Measurements from ENCODE around the gene ONECUT2. TPM values are rescaled to one million over a fixed set of nuclear protein-coding genes. Genes with fewer than 3 reads are reported as not detected.

The ONECUT2 gene
- total and polyA plus RNA-seq, 4 donors = 1.8 to 5.7 (median 4.6) TPM

DNA sequence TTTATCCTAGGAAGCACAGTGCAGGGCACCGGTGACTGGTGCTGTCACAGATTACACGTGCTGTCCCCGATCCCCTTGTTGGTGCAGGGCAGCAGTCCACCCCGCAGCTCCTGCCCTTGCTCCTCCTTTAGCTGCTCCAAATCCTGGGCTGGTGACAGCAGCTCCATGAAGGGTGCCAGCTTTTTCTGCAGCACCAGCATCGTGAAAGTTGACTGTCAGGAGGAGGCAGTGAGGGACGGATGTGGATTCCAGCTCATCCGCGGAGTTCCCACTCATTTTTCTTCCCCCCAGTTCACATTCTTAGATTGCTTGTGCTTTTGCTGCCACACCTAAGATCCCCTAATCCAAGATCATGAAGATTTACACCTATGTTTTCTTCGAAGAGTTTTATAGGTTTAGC lies 67.5 kb downstream of the ONECUT2 start:
- WGBS = 80% methylated on average over 9 of the region's 9 CpGs
- Histone ChIP-seq H3K36me3 (ENCODE audit: control insufficient read depth in 4 of 4, insufficient read depth in 3 of 4, low read depth in 1 of 4, low read length in 3 of 4) (peaks cover 0 to 1% (median 0%) of the 10 kb centered on the region in 4 donors), H3K27me3 (ENCODE audit: control insufficient read depth in 4 of 4, insufficient read depth in 4 of 4, low read length in 3 of 4) (no peaks in the 10 kb centered on the region), H3K4me1 (ENCODE audit: control insufficient read depth in 4 of 4, insufficient read depth in 4 of 4, low read length in 3 of 4) (no peaks in the 10 kb centered on the region), H3K27ac (ENCODE audit: low read depth in 1 of 2, low read length in 2 of 2) (no peak overlapping the region), H3K9me3 (ENCODE audit: control insufficient read depth in 4 of 4, low read length in 3 of 4) (no peaks in the 10 kb centered on the region), H3K4me3 (ENCODE audit: low read depth in 1 of 3, low read length in 3 of 3) (no peak overlapping the region), H3K9ac (ENCODE audit: low read depth in 1 of 2, low read length in 2 of 2) (no peak overlapping the region)
- no peak for DNase-seq (ENCODE audit: low spot score)
- TF ChIP-seq EGR1 (IDR thresholded peaks at IDR 0.05; ENCODE audit: low read depth in 2 of 2) (no peak), TAF1 (conservative IDR thresholded peaks at IDR 0.05) (no peak), RXRA (IDR thresholded peaks at IDR 0.05) (no peak), HNF4G (IDR thresholded peaks at IDR 0.05) (no peak), GABPA (IDR thresholded peaks at IDR 0.05 in 1 of 2, conservative IDR thresholded peaks at IDR 0.05 in 1 of 2) (no peak), HNF4A (conservative IDR thresholded peaks at IDR 0.05) (no peak), FOXA2 (IDR thresholded peaks at IDR 0.05) (no peak), RAD21 (IDR thresholded peaks at IDR 0.05) (no peak), FOXA1 (IDR thresholded peaks at IDR 0.05) (no peak)
- TF ChIP-seq, protein P1, sequence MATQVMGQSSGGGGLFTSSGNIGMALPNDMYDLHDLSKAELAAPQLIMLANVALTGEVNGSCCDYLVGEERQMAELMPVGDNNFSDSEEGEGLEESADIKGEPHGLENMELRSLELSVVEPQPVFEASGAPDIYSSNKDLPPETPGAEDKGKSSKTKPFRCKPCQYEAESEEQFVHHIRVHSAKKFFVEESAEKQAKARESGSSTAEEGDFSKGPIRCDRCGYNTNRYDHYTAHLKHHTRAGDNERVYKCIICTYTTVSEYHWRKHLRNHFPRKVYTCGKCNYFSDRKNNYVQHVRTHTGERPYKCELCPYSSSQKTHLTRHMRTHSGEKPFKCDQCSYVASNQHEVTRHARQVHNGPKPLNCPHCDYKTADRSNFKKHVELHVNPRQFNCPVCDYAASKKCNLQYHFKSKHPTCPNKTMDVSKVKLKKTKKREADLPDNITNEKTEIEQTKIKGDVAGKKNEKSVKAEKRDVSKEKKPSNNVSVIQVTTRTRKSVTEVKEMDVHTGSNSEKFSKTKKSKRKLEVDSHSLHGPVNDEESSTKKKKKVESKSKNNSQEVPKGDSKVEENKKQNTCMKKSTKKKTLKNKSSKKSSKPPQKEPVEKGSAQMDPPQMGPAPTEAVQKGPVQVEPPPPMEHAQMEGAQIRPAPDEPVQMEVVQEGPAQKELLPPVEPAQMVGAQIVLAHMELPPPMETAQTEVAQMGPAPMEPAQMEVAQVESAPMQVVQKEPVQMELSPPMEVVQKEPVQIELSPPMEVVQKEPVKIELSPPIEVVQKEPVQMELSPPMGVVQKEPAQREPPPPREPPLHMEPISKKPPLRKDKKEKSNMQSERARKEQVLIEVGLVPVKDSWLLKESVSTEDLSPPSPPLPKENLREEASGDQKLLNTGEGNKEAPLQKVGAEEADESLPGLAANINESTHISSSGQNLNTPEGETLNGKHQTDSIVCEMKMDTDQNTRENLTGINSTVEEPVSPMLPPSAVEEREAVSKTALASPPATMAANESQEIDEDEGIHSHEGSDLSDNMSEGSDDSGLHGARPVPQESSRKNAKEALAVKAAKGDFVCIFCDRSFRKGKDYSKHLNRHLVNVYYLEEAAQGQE (IDR thresholded peaks at IDR 0.05) = no peak
- TF ChIP-seq, protein P2, sequence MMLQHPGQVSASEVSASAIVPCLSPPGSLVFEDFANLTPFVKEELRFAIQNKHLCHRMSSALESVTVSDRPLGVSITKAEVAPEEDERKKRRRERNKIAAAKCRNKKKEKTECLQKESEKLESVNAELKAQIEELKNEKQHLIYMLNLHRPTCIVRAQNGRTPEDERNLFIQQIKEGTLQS (IDR thresholded peaks at IDR 0.05) = no peak

DNA sequence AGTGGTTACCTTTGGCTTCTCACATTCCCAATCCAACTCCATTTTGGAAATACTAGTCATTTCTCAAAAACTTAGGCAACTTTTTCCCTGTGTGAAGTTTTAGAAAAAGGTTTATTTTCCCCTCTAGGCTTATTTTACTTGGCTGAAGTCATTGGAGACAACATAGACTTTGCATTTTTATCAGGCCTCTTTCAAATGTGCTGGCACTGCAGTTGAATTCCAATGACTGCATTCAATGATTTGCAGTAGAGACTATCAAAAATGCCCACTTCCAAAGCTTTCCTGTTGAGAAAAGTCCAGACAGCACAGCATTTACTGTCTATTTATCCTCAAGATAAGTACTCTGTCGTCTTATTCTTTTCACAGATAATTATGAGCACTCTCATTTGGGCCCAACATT lies 70.1 kb downstream of the ONECUT2 start:
- H3K9me3 ChIP-seq (ENCODE audit: control insufficient read depth in 4 of 4, low read length in 3 of 4) = no peaks in the 10 kb centered on the region
- no peaks in the 10 kb centered on the region for H3K36me3 ChIP-seq (ENCODE audit: control insufficient read depth in 4 of 4, insufficient read depth in 3 of 4, low read depth in 1 of 4, low read length in 3 of 4)
- H3K4me1 ChIP-seq (ENCODE audit: control insufficient read depth in 4 of 4, insufficient read depth in 4 of 4, low read length in 3 of 4) = no peaks in the 10 kb centered on the region
- WGBS = 64% methylated on average over 1 of the region's 1 CpG
- no peak overlapping the region for H3K27ac ChIP-seq (ENCODE audit: low read depth in 1 of 2, low read length in 2 of 2)
- DNase-seq (ENCODE audit: low spot score) = no peak
- no peaks in the 10 kb centered on the region for H3K27me3 ChIP-seq (ENCODE audit: control insufficient read depth in 4 of 4, insufficient read depth in 4 of 4, low read length in 3 of 4)
- TF ChIP-seq GABPA (IDR thresholded peaks at IDR 0.05 in 1 of 2, conservative IDR thresholded peaks at IDR 0.05 in 1 of 2) = no peak
- H3K9ac ChIP-seq (ENCODE audit: low read depth in 1 of 2, low read length in 2 of 2) = no peak overlapping the region
- no peak overlapping the region for H3K4me3 ChIP-seq (ENCODE audit: low read depth in 1 of 3, low read length in 3 of 3)

DNA sequence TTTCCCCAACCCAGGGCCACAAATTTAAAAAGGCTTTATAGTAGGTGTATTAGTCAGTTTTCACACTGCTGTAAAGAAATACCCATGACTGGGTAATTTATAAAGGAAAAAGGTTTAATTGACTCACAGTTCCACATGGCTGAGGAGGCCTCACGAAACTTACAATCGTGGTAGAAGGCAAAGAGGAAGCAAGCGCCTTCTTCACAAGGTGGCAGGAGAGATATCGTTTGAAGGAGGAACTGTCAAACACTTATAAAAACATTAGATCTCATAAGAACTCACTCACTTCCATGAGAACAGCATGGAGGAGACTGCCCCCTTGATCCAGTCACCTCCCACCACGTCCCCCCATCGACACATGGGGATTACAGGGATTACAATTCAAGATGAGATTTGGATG lies 80.9 kb downstream of the ONECUT2 start:
- Histone ChIP-seq H3K27ac (ENCODE audit: low read depth in 1 of 2, low read length in 2 of 2) (no peak overlapping the region), H3K4me1 (ENCODE audit: control insufficient read depth in 4 of 4, insufficient read depth in 4 of 4, low read length in 3 of 4) (no peaks in the 10 kb centered on the region), H3K9ac (ENCODE audit: low read depth in 1 of 2, low read length in 2 of 2) (no peak overlapping the region), H3K27me3 (ENCODE audit: control insufficient read depth in 4 of 4, insufficient read depth in 4 of 4, low read length in 3 of 4) (no peaks in the 10 kb centered on the region), H3K9me3 (ENCODE audit: control insufficient read depth in 4 of 4, low read length in 3 of 4) (no peaks in the 10 kb centered on the region), H3K4me3 (ENCODE audit: low read depth in 1 of 3, low read length in 3 of 3) (no peak overlapping the region), H3K36me3 (ENCODE audit: control insufficient read depth in 4 of 4, insufficient read depth in 3 of 4, low read depth in 1 of 4, low read length in 3 of 4) (no peaks in the 10 kb centered on the region)
- WGBS = 77% methylated on average over 6 of the region's 6 CpGs
- DNase-seq (ENCODE audit: low spot score) = no peak
- TF ChIP-seq FOXA1 (IDR thresholded peaks at IDR 0.05) (no peak), JUND (IDR thresholded peaks at IDR 0.05) (no peak), YY1 (IDR thresholded peaks at IDR 0.05) (no peak), NR2F2 (IDR thresholded peaks at IDR 0.05) (no peak), RAD21 (IDR thresholded peaks at IDR 0.05) (no peak), FOXA2 (IDR thresholded peaks at IDR 0.05) (no peak), HNF4G (IDR thresholded peaks at IDR 0.05) (no peak), SP1 (IDR thresholded peaks at IDR 0.05) (no peak), TAF1 (conservative IDR thresholded peaks at IDR 0.05) (no peak), EGR1 (IDR thresholded peaks at IDR 0.05; ENCODE audit: low read depth in 2 of 2) (no peak), HNF4A (conservative IDR thresholded peaks at IDR 0.05) (no peak)
- TF ChIP-seq, protein P1 (IDR thresholded peaks at IDR 0.05) = no peak
- TF ChIP-seq, protein P2 (IDR thresholded peaks at IDR 0.05) = no peak
- TF ChIP-seq, protein P3, sequence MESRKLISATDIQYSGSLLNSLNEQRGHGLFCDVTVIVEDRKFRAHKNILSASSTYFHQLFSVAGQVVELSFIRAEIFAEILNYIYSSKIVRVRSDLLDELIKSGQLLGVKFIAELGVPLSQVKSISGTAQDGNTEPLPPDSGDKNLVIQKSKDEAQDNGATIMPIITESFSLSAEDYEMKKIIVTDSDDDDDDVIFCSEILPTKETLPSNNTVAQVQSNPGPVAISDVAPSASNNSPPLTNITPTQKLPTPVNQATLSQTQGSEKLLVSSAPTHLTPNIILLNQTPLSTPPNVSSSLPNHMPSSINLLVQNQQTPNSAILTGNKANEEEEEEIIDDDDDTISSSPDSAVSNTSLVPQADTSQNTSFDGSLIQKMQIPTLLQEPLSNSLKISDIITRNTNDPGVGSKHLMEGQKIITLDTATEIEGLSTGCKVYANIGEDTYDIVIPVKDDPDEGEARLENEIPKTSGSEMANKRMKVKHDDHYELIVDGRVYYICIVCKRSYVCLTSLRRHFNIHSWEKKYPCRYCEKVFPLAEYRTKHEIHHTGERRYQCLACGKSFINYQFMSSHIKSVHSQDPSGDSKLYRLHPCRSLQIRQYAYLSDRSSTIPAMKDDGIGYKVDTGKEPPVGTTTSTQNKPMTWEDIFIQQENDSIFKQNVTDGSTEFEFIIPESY (IDR thresholded peaks at IDR 0.05) = no peak
